ENCODE data around the gene AMH.

DNA sequence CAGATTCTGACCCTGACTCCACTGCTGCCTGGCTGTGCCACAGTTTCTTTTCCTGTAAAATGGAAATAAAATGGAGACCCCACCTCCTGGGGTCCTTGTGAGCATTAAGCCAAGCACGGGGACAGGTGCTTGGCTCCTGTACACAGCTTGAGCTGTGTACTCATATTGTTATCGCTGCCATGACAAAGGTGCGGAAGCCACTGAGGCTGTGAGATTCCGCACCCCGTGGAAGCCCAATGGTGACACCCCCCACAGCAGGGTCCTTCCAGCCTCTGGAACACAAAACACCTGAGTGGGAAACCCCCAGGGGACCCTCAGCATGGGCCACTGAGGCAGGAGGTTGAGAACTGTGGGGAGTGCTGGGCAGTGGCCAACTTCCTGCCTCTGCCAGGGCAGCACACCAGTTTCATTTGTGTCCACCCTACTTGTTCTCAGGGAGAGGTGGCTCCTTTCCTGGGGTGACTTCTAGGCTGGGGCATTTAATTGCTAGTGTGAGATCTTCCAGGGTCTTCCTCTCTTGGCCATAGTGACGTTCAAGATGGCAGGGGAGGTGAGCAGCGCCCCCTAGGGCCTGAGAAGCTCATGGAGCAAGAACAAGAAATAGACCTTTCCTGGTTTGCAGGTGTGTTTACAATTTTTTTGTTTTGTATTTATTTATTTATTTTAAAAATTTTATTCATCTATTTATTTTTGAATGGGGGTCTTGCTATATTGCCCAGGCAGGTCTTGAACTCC is 12.5 kb downstream of the AMH start:
- peak; percentile 68 for TF ChIP-seq CTCF (IDR thresholded peaks at IDR 0.05; ENCODE audit: low read depth, low read length)
- TF ChIP-seq EZH2phosphoT487 (IDR thresholded peaks at IDR 0.05; ENCODE audit: low read depth) = no peak
